IMR-90 (cell line): ENCODE measurements around the gene OXNAD1. TPM values are rescaled to one million over a fixed set of nuclear protein-coding genes. Genes with fewer than 3 reads are reported as not detected.

ENCODE experiments used
- ATAC-seq: fragments of 200-7000 bp; cut with Tn5 transposase; 2 replicates; pipeline ENCODE4 v1.9.1; 2020; ENCODE audit warnings: low read depth, mild to moderate bottlenecking, moderate library complexity
- BruUV-seq: library from RNA; stranded (reverse); fragments of 400-500 nt; replicated peaks from 2 replicates; lab custom pipeline; 2021; lab: Mats Ljungman, UMichigan
- CTCF ChIA-PET: fragments of 300-600 bp; formaldehyde crosslinking; extraction: SDS; loops from one replicate; lab custom pipeline; 2021; ENCODE audit warnings: antibody characterized with exemption; lab: Yijun Ruan, JAX
- POLR2A ChIA-PET: fragments of 300-600 bp; sonication (Branson Sonifier 250); formaldehyde crosslinking; loops from one replicate; lab custom pipeline; 2022; ENCODE audit warnings: antibody characterized with exemption; ENCODE audit not compliant: unreplicated experiment; lab: Charles Lee
- DNase-seq: peaks from one replicate; pipeline ENCODE4 v3.0.0; 2013
- H2AFZ ChIP-seq: replicated peaks from 2 replicates; pipeline ENCODE3; 2013; ENCODE audit warnings: low read length, mild to moderate bottlenecking; ENCODE audit not compliant: poor library complexity
- H2AK5ac ChIP-seq: 2 replicates; pipeline ENCODE4 v1.6.1; 2013; ENCODE audit warnings: low read depth, low read length, inconsistent platforms
- H2AK9ac ChIP-seq: replicated peaks from 2 replicates; pipeline ENCODE3; 2013; ENCODE audit warnings: mild to moderate bottlenecking, low read depth, low read length, moderate library complexity; ENCODE audit not compliant: poor library complexity
- H2BK120ac ChIP-seq: 2 replicates; pipeline ENCODE4 v1.6.1; 2013; ENCODE audit warnings: low read depth, low read length, inconsistent platforms
- H2BK15ac ChIP-seq: 3 replicates; pipeline ENCODE4 v1.6.1; 2013; ENCODE audit warnings: low read depth, low read length, inconsistent platforms
- H2BK20ac ChIP-seq: 2 replicates; pipeline ENCODE4 v1.6.1; 2013; ENCODE audit warnings: low read depth, mild to moderate bottlenecking, inconsistent platforms, low read length, moderate library complexity
- H2BK5ac ChIP-seq: 2 replicates; pipeline ENCODE4 v1.6.1; 2013; ENCODE audit warnings: mild to moderate bottlenecking, low read depth, low read length, inconsistent platforms; ENCODE audit not compliant: poor library complexity, severe bottlenecking
- H3K14ac ChIP-seq: replicated peaks from 2 replicates; pipeline ENCODE4 v1.6.1; 2013; ENCODE audit warnings: low read depth, low read length, inconsistent platforms
- H3K18ac ChIP-seq: 2 replicates; pipeline ENCODE4 v1.6.1; 2013; ENCODE audit warnings: low read depth, low read length, control low read depth
- H3K23ac ChIP-seq: 2 replicates; pipeline ENCODE4 v1.6.1; 2013; ENCODE audit warnings: low read depth, low read length, inconsistent platforms
- H3K27ac ChIP-seq: 2 replicates; pipeline ENCODE4 v1.5.1; 2013; ENCODE audit warnings: mild to moderate bottlenecking, control low read depth, low read length; ENCODE audit not compliant: insufficient read depth
- H3K27me3 ChIP-seq: 2 replicates; pipeline ENCODE4 v1.6.1; 2013; ENCODE audit warnings: low read length; ENCODE audit not compliant: control insufficient read depth, insufficient read depth
- H3K36me3 ChIP-seq: 2 replicates; pipeline ENCODE4 v1.6.1; 2013; ENCODE audit warnings: low read length, mixed read lengths; ENCODE audit not compliant: control insufficient read depth, insufficient read depth
- H3K4ac ChIP-seq: 2 replicates; pipeline ENCODE4 v1.6.1; 2013; ENCODE audit warnings: low read depth, low read length, inconsistent platforms
- H3K4me1 ChIP-seq: 2 replicates; pipeline ENCODE4 v1.6.1; 2013; ENCODE audit warnings: low read length, mixed read lengths; ENCODE audit not compliant: control insufficient read depth, insufficient read depth
- H3K4me2 ChIP-seq: 2 replicates; pipeline ENCODE4 v1.6.1; 2013; ENCODE audit warnings: low read depth, mild to moderate bottlenecking, control low read depth, low read length, moderate library complexity
- H3K4me3 ChIP-seq: 2 replicates; pipeline ENCODE4 v1.5.1; 2013; ENCODE audit warnings: low read depth, mild to moderate bottlenecking, control low read depth, low read length, moderate library complexity; ENCODE audit not compliant: insufficient read depth
- H3K56ac ChIP-seq: 2 replicates; pipeline ENCODE4 v1.6.1; 2013; ENCODE audit warnings: low read length, inconsistent platforms; ENCODE audit not compliant: insufficient read depth; ENCODE audit errors: extremely low read depth
- H3K79me1 ChIP-seq, 2 experiments: 2 replicates each; pipeline ENCODE4 v1.6.1; 2013; ENCODE audit warnings: low read length in 2 of 2, inconsistent platforms in 1 of 2, low read depth in 1 of 2
- H3K9ac ChIP-seq: 2 replicates; pipeline ENCODE4 v1.6.1; 2013; ENCODE audit warnings: low read depth, low read length, control low read depth
- H3K9me1 ChIP-seq: 2 replicates; pipeline ENCODE4 v1.6.1; 2013; ENCODE audit warnings: low read length, inconsistent platforms; ENCODE audit not compliant: insufficient read depth
- H3K9me3 ChIP-seq: 2 replicates; pipeline ENCODE4 v1.6.1; 2013; ENCODE audit warnings: low read length; ENCODE audit not compliant: control insufficient read depth, insufficient read depth
- H4K20me1 ChIP-seq: 2 replicates; pipeline ENCODE4 v1.6.1; 2013; ENCODE audit warnings: low read length, inconsistent platforms; ENCODE audit not compliant: insufficient read depth
- H4K5ac ChIP-seq: 2 replicates; pipeline ENCODE4 v1.6.1; 2013; ENCODE audit warnings: mild to moderate bottlenecking, low read depth, low read length, control low read depth
- H4K8ac ChIP-seq, 2 experiments: 2 replicates each; pipeline ENCODE4 v1.6.1; 2013; ENCODE audit warnings: low read depth in 2 of 2, low read length in 2 of 2, control low read depth in 1 of 2, inconsistent platforms in 1 of 2
- H4K91ac ChIP-seq: 2 replicates; pipeline ENCODE4 v1.6.1; 2013; ENCODE audit warnings: low read depth, low read length, inconsistent platforms; ENCODE audit not compliant: insufficient read depth
- FOS ChIP-seq: fragments of 150-350 bp; IDR thresholded peaks from 2 replicates; pipeline ENCODE4 v1.6.1; 2016; ENCODE audit warnings: low read depth, low read length
- MAFK ChIP-seq: IDR thresholded peaks from 2 replicates; pipeline ENCODE4 v1.6.1; 2012; ENCODE audit warnings: low read depth, low read length, improper control_type of control experiment
- NFE2L2 ChIP-seq: fragments of 150-350 bp; IDR thresholded peaks from 2 replicates; pipeline ENCODE4 v1.6.1; 2016; ENCODE audit warnings: low read depth, mild to moderate bottlenecking, low read length
- RCOR1 ChIP-seq: IDR thresholded peaks from 2 replicates; pipeline ENCODE4 v1.6.1; 2012; ENCODE audit warnings: mild to moderate bottlenecking, low read length, improper control_type of control experiment; ENCODE audit not compliant: insufficient replicate concordance
- RFX5 ChIP-seq: IDR thresholded peaks from 2 replicates; pipeline ENCODE4 v1.8.0; 2012; ENCODE audit warnings: low read depth, mild to moderate bottlenecking, low read length, moderate library complexity
- whole genome bisulfite sequencing, 2 experiments: methylation state at CpG; one replicate each; pipeline versions ENCODE4 v1.1.5 to v1.1.7; 2013; ENCODE audit warnings: missing lambda C conversion rate in 2 of 2; ENCODE audit not compliant: insufficient read length in 1 of 2; ENCODE audit errors: extremely low coverage in 2 of 2; 5-methylcytosine and 5-hydroxymethylcytosine counted together
- dilution Hi-C: fragments of 300-500 bp; cut with HindIII; formaldehyde crosslinking; loops from one replicate; pipeline ENCODE4 v1.14.3; 2018; ENCODE audit warnings: low sequenced_read_pairs; ENCODE audit not compliant: unreplicated experiment
- in situ Hi-C: fragments of 300-500 bp; cut with MboI; formaldehyde crosslinking; loops from 3 replicates; pipeline ENCODE4 v1.14.3; 2019; ENCODE audit warnings: low sequenced_read_pairs, inconsistent platforms, mixed read lengths
- intact Hi-C: fragments of 100-400 bp; cut with micrococcal nuclease; formaldehyde crosslinking; loops from 2 replicates; pipeline ENCODE4 v1.10.0; 2022
- polyA plus RNA-seq, 3 experiments: library from polyadenylated mRNA; depleted of rRNA; stranded (reverse); fragments of >200 nt; gene quantifications; 2 replicates each; pipeline ENCODE4 v1.2.3, GENCODE V29; 2012; ENCODE audit warnings: low replicate concordance in 1 of 3
- total RNA-seq: library from RNA; depleted of rRNA; stranded (reverse); fragments of >200 nt; gene quantifications from 2 replicates; pipeline ENCODE4 v1.2.3, GENCODE V29; 2012
- TF ChIP-seq, protein P1 (sequence below): fragments of 150-350 bp; IDR thresholded peaks from 2 replicates; pipeline ENCODE4 v1.6.1; 2017; ENCODE audit warnings: mild to moderate bottlenecking, antibody characterized with exemption, low read length, low read depth

The OXNAD1 gene
- total and polyA plus RNA-seq, 2 of the 4 experiments (the other 2 are of a cell fraction), result 6.2 to 11.3 TPM

DNA sequence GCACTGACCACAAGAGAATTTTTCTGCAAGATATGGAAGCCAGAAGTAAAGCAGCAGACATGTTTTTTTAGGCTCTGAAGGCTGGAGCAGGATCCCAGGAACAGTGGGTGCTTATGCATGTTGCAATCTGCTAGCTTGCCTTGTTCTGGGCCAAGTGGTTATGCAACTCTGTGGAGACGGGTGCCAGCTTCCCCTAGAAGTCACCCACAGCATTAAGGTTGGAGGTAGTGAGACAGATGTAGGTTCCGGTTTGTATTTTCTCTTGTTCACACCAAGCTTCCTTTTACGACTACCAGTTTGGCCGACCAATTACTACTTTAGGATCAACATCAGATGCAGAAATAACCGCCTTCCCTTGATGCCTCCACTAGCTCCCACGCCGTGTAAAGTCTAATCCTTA is 11.4 kb upstream of the OXNAD1 start:
- Histone ChIP-seq H3K4me1 (no peaks in the 10 kb centered on the region), H3K9ac (no peak overlapping the region), H2BK20ac (no peak overlapping the region), H4K20me1 (no peaks in the 10 kb centered on the region), H3K4me2 (no peak overlapping the region), H3K9me3 (no peaks in the 10 kb centered on the region), H2BK120ac (no peak overlapping the region), H4K8ac (no peak overlapping the region), H3K23ac (no peak overlapping the region), H3K4ac (no peak overlapping the region), H2AK5ac (no peak overlapping the region), H3K56ac (no peak overlapping the region), H3K14ac (no peak overlapping the region), H4K5ac (no peak overlapping the region), H2AFZ (no peak overlapping the region), H4K91ac (no peak overlapping the region), H3K9me1 (no peaks in the 10 kb centered on the region), H3K36me3 (no peaks in the 10 kb centered on the region; the same call in 1 of the 2 replicates), H3K18ac (no peak overlapping the region), H3K4me3 (no peak overlapping the region), H2AK9ac (no peak overlapping the region), H3K79me1 (peaks cover 3 to 9% of the 10 kb centered on the region in 2 experiments; a peak in 2 of 4 replicates), H2BK5ac (no peak overlapping the region), H3K27ac (no peak overlapping the region), H3K27me3 (no peaks in the 10 kb centered on the region), H2BK15ac (no peak overlapping the region)
- CTCF ChIA-PET, result interaction anchor here (0.6 kb wide), 1 partner anchor 22 kb away, joined by 3 read pairs; no protein-coding TSS in a partner anchor
- 87% methylated on average over 5 of the region's 7 CpGs; no CpG with 5 or more reads in 1 of the 2 experiments for WGBS, 2 experiments
- BruUV-seq, result no TSS peak
- DNase-seq (no peak), ATAC-seq (no peak)
- dilution Hi-C loops, result no loop called here
- no peak for TF ChIP-seq RCOR1
- TF ChIP-seq MAFK, result no peak
- no peak for TF ChIP-seq RFX5
- TF ChIP-seq NFE2L2, result no peak
- TF ChIP-seq, protein P1, sequence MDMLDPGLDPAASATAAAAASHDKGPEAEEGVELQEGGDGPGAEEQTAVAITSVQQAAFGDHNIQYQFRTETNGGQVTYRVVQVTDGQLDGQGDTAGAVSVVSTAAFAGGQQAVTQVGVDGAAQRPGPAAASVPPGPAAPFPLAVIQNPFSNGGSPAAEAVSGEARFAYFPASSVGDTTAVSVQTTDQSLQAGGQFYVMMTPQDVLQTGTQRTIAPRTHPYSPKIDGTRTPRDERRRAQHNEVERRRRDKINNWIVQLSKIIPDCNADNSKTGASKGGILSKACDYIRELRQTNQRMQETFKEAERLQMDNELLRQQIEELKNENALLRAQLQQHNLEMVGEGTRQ, result no peak
- TF ChIP-seq FOS, result no peak
- in situ Hi-C loops, result loop anchor here (5.0 kb wide), 1 partner anchor 431 kb away; no protein-coding TSS in a partner anchor
- intact Hi-C loops, result no loop called here
- POLR2A ChIA-PET, result no interaction called here
